Measurements from ENCODE around the gene TYSND1. TPM values are rescaled to one million over a fixed set of nuclear protein-coding genes. Genes with fewer than 3 reads are reported as not detected.

The TYSND1 gene
- total RNA-seq, 1 experiment from 2014 or later, result 39.3 TPM

DNA sequence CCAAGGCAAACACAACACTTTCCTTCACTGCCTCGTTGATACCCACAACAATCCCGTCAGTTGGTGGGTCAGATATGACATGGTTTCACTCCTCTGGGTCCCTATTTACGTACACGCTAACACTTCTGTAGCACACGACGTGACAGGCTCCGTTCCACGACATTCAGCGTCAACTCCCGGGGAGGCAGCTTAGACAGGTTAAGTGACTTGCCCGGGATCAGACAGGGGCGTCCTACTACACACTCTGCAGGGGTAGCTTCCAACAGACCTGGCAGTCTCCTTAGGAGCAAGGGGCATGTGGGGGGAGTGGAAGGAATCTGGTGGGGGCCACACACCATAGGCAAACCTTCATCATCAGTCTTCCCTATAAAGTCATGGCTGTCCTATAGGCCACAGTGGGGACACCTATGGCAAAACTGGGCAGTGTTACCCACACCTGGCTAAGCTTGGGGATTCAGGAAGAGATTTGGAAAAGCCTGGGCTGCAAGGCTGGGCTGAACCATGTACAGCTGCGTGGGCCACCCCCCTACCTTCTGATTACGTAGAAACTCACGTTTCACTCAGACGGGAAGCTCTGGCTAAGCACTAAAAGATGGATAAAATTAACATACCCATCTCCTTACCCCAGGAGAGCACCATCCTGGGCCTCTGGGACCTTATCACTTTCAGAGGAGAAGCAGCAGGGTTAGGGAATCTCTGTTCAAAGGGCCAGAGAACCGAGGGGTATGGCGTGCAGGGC lies 2.0 kb downstream of the TYSND1 start:
- Histone ChIP-seq H3K4me1 (ENCODE audit: control insufficient read depth, insufficient read depth, low read length) (peaks cover 12% of the 10 kb centered on the region), H3K36me3 (ENCODE audit: control insufficient read depth, insufficient read depth, low read length) (no peaks in the 10 kb centered on the region), H3K4me3 (ENCODE audit: low read depth in 2 of 2, low read length in 2 of 2) (peak overlapping the region; percentile 69 to 85), H3K9me3 (ENCODE audit: control insufficient read depth, insufficient read depth, low read depth, low read length) (no peaks in the 10 kb centered on the region), H3K27ac (ENCODE audit: low read length) (peak overlapping the region; percentile 89), H3K27me3 (ENCODE audit: control insufficient read depth, insufficient read depth, low read length) (no peaks in the 10 kb centered on the region)
- DNase-seq (ENCODE audit: low read depth, low spot score), result no peak
- intact Hi-C loops (cut with micrococcal nuclease; ENCODE audit: unreplicated experiment), result no loop called here
- ChIA-PET POLR2A (no interaction called here), CTCF (interaction anchor here (0.7 kb wide), 1 partner anchor 81 kb away, joined by 4 read pairs; no protein-coding TSS in a partner anchor)
- BruUV-seq (replicated peaks), result no TSS peak
- ATAC-seq, result no peak
- in situ Hi-C loops (cut with HindIII; ENCODE audit: low pct_unique_long_range_greater_than_20kb, low sequenced_read_pairs), result no loop called here
- TF ChIP-seq POLR2AphosphoS5 (IDR thresholded peaks at IDR 0.05; ENCODE audit: low read depth, low read length), result no peak
- TF ChIP-seq REST (IDR thresholded peaks at IDR 0.05; ENCODE audit: insufficient read depth in 1 of 2, low read depth in 2 of 2, low read length in 1 of 2), result no peak
- TF ChIP-seq SIN3A (IDR thresholded peaks at IDR 0.05; ENCODE audit: borderline replicate concordance, insufficient read depth, low read depth, low read length), result no peak
- TF ChIP-seq TCF7L2 (IDR thresholded peaks at IDR 0.05; ENCODE audit: low read depth, low read length), result no peak

- no peak overlapping the region for H3K27ac ChIP-seq (ENCODE audit: low read length)
- CTCF ChIA-PET, result no interaction called here
- intact Hi-C loops (cut with micrococcal nuclease; ENCODE audit: unreplicated experiment) (no loop called here), in situ Hi-C loops (cut with HindIII; ENCODE audit: low pct_unique_long_range_greater_than_20kb, low sequenced_read_pairs) (no loop called here)
- ATAC-seq, result no peak
- TF ChIP-seq TCF7L2 (IDR thresholded peaks at IDR 0.05; ENCODE audit: low read depth, low read length) (no peak), POLR2AphosphoS5 (IDR thresholded peaks at IDR 0.05; ENCODE audit: low read depth, low read length) (no peak), REST (IDR thresholded peaks at IDR 0.05; ENCODE audit: insufficient read depth in 1 of 2, low read depth in 2 of 2, low read length in 1 of 2) (no peak), CTCF (IDR thresholded peaks at IDR 0.05) (no peak), SIN3A (IDR thresholded peaks at IDR 0.05; ENCODE audit: borderline replicate concordance, insufficient read depth, low read depth, low read length) (no peak)
- H3K9me3 ChIP-seq (ENCODE audit: control insufficient read depth, insufficient read depth, low read depth, low read length), result no peaks in the 10 kb centered on the region
- no peak overlapping the region for H3K4me3 ChIP-seq (ENCODE audit: low read depth in 2 of 2, low read length in 2 of 2)
- H3K4me1 ChIP-seq (ENCODE audit: control insufficient read depth, insufficient read depth, low read length), result peaks cover 11% of the 10 kb centered on the region
- no peaks in the 10 kb centered on the region for H3K27me3 ChIP-seq (ENCODE audit: control insufficient read depth, insufficient read depth, low read length)
- DNase-seq (ENCODE audit: low read depth, low spot score), result no peak
- POLR2A ChIA-PET, result no interaction called here
- no TSS peak for BruUV-seq (replicated peaks)
- H3K36me3 ChIP-seq (ENCODE audit: control insufficient read depth, insufficient read depth, low read length), result no peaks in the 10 kb centered on the region
Observed at GRCh38 chr10:70142555-70142954, 3.9 kb downstream of the TYSND1 start.

All from Panc1 (cell line).